Mucosa of descending colon (tissue), 3 donors: ENCODE data around the gene NECAP2. TPM values are rescaled to one million over a fixed set of nuclear protein-coding genes. Genes with fewer than 3 reads are reported as not detected.
"Not testable (repeated sequence)": the region's sequence is repeated elsewhere in the genome, so short reads cannot be mapped to it uniquely, and the experiment has no call there.

ENCODE experiments used
- ATAC-seq: fragments of 200-7000 bp; cut with Tn5 transposase; one replicate; pipeline ENCODE4 v1.9.1; 2020; ENCODE audit warnings: mild to moderate bottlenecking, moderate library complexity
- DNase-seq, 3 donors: peaks; one replicate each; pipeline ENCODE4 v3.0.0-alpha.2; 2020
- H3K36me3 ChIP-seq: fragments of 200-600 bp; one replicate; pipeline ENCODE4 v1.8.0; 2021; ENCODE audit warnings: low read depth, mild to moderate bottlenecking
- H3K4me1 ChIP-seq: fragments of 200-600 bp; one replicate; pipeline ENCODE4 v1.8.0; 2021; ENCODE audit warnings: low read depth, mild to moderate bottlenecking
- H3K4me3 ChIP-seq: fragments of 200-600 bp; one replicate; pipeline ENCODE4 v1.8.0; 2021; ENCODE audit warnings: mild to moderate bottlenecking
- H3K9me3 ChIP-seq: fragments of 200-600 bp; one replicate; pipeline ENCODE4 v1.8.0; 2021; ENCODE audit warnings: mild to moderate bottlenecking
- intact Hi-C, 2 donors: fragments of 100-400 bp; cut with DNase I in 1 of 2; cut with micrococcal nuclease in 1 of 2; formaldehyde crosslinking; loops; one replicate each; pipeline versions ENCODE4 v1.11.0 to v1.11.1; 2022; cut with DNase I, micrococcal nuclease
- total RNA-seq, 3 donors: library from RNA; stranded (reverse); fragmentation: NEBNext Ultra II Directional in 2 of 3; extraction: Animal tissue kit (Norgen Biotek cat#: 25700) in 2 of 3; gene quantifications; one replicate each; pipeline versions ENCODE4 v1.2.1 to v1.2.4, GENCODE V29; 2021 to 2023
- TF ChIP-seq, protein P1 (sequence below): fragments of 200-600 bp; IDR thresholded peaks from one replicate; pipeline ENCODE4 v1.8.0; 2022; ENCODE audit warnings: antibody characterized with exemption, mild to moderate bottlenecking
- donor health status: DM: no; HTN: no; CAD: no; lungs with moderate emphysema.
- donor health status: DM: no; HTN: no; CAD: no.
- donor health status: DM: no; HTN: yes; CAD: no.

NECAP2 gene
- total RNA-seq, 3 donors from 2014 or later: 34.4 to 50.9 (median 43.8) TPM

GRCh38 chr1:16451841-16452528 lies 11.5 kb downstream of the NECAP2 start:
- H3K36me3 ChIP-seq: peaks cover 21% of the 10 kb centered on the region
- no peaks in the 10 kb centered on the region for H3K9me3 ChIP-seq
- intact Hi-C loops: no loop called here
- ATAC-seq: no peak
- H3K4me3 ChIP-seq: no peak overlapping the region
- DNase-seq: no peak
- H3K4me1 ChIP-seq: no peaks in the 10 kb centered on the region
- TF ChIP-seq, protein P1, sequence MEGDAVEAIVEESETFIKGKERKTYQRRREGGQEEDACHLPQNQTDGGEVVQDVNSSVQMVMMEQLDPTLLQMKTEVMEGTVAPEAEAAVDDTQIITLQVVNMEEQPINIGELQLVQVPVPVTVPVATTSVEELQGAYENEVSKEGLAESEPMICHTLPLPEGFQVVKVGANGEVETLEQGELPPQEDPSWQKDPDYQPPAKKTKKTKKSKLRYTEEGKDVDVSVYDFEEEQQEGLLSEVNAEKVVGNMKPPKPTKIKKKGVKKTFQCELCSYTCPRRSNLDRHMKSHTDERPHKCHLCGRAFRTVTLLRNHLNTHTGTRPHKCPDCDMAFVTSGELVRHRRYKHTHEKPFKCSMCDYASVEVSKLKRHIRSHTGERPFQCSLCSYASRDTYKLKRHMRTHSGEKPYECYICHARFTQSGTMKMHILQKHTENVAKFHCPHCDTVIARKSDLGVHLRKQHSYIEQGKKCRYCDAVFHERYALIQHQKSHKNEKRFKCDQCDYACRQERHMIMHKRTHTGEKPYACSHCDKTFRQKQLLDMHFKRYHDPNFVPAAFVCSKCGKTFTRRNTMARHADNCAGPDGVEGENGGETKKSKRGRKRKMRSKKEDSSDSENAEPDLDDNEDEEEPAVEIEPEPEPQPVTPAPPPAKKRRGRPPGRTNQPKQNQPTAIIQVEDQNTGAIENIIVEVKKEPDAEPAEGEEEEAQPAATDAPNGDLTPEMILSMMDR: no peak

GRCh38 chr1:16454909-16455308 lies 14.4 kb downstream of the NECAP2 start:
- not testable (repeated sequence) for DNase-seq, ATAC-seq
- H3K36me3 ChIP-seq: peaks cover 17% of the 10 kb centered on the region

GRCh38 chr1:16456151-16456550 lies 15.6 kb downstream of the NECAP2 start:
- ATAC-seq, H3K9me3 ChIP-seq, H3K4me1 ChIP-seq, H3K4me3 ChIP-seq, intact Hi-C loops, DNase-seq: not testable (repeated sequence)
- H3K36me3 ChIP-seq: peaks cover 17% of the 10 kb centered on the region

More at GRCh38 chr1:16454909-16455308, 14.4 kb downstream of the NECAP2 start:
- H3K9me3 ChIP-seq, intact Hi-C loops, H3K4me1 ChIP-seq, H3K4me3 ChIP-seq: not testable (repeated sequence)

DNA sequence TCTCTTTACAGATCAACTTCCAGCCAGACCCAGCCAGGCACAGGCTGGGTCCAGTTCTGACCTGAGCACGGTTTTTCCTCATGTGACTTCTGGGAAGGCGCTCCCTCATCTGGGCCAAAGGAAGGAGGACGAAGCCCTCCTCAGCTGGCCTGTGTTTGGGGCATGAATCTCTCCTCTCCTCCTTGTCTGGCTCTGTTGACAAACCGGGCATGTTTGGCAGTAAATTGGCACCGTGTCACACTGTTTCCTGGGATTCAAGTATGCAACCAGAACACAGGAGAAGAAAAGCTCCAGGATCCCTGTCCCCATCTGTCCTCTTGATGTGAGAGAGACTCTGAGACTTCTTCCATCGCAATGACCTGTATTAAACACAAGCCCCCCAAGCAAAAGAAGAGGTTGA lies 18.3 kb downstream of the NECAP2 start:
- no peak overlapping the region for H3K4me3 ChIP-seq

DNA sequence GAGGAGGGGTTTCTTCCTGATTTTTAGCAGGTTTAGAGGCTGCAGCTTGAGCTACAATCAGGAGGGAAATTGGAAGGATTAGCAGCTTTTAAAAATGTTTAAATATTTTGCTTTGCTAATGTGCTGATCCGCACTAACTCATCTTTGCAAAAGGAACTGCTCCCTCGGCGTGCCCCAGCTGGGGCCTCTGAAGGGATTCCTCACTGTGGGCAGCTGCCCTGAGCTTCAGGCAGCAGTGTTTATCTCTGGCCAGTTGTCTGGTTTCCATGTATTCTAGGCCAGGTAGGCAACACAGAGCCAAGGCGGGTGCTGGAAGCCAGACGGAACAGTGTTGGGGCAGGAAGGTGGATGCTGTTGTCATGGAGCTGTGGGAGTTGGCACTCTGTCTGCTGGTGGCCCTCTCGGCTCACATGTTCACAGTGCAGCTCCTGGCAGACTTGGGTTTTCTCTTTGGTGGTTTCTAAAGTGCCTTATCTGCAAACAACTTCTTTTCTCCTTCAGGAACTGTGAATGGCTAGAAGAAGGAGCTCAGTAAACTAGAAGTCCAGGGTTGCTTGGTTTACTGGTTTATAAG lies 18.9 kb downstream of the NECAP2 start:
- Histone ChIP-seq H3K4me3 (no peak overlapping the region), H3K9me3 (no peaks in the 10 kb centered on the region), H3K4me1 (no peaks in the 10 kb centered on the region), H3K36me3 (peaks cover under 1% of the 10 kb centered on the region)
- ATAC-seq (no peak), DNase-seq (no peak)
- intact Hi-C loops: no loop called here
- TF ChIP-seq, protein P1: no peak

More for the DNA sequence above, 18.3 kb downstream of the NECAP2 start:
- TF ChIP-seq, protein P1: no peak
- Histone ChIP-seq H3K9me3 (no peaks in the 10 kb centered on the region), H3K36me3 (peaks cover 6% of the 10 kb centered on the region), H3K4me1 (no peaks in the 10 kb centered on the region)
- no peak for ATAC-seq
- intact Hi-C loops: no loop called here
- DNase-seq: no peak

DNA sequence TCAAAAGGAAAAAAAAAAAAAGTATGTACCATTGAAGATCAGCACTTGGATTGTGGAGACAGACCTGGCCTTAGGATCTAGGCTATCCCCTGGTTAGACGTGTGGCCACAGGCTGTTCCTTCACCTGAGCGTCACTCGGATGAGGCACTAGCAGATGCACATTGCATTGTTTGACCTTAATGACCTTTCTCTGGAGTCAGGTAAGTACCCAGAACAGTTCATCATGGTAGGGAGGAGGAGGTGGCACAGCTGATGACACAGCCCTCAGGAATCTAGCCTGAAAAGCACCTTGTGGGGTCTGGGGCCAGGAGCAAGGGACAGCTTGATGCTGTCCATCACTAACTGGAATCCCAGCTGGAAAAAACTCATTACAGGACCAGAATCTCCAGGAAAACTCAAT lies 21.2 kb downstream of the NECAP2 start:
- H3K9me3 ChIP-seq: no peaks in the 10 kb centered on the region
- no peak overlapping the region for H3K4me3 ChIP-seq
- intact Hi-C loops: no loop called here
- DNase-seq: no peak
- no peak for ATAC-seq
- H3K36me3 ChIP-seq: no peaks in the 10 kb centered on the region
- TF ChIP-seq, protein P1: no peak
- H3K4me1 ChIP-seq: no peaks in the 10 kb centered on the region
